HG03432 (cell line): ENCODE data around the gene CNDP1.
"Not testable (repeated sequence)": the region's sequence is repeated elsewhere in the genome, so short reads cannot be mapped to it uniquely, and the experiment has no call there.

ENCODE experiments used
- ATAC-seq: cut with Tn5 transposase; IDR thresholded peaks from one replicate; pipeline ENCODE4 v1.9.1; 2021; ENCODE audit warnings: mild to moderate bottlenecking, moderate library complexity; ENCODE audit not compliant: unreplicated experiment

Gene CNDP1

DNA sequence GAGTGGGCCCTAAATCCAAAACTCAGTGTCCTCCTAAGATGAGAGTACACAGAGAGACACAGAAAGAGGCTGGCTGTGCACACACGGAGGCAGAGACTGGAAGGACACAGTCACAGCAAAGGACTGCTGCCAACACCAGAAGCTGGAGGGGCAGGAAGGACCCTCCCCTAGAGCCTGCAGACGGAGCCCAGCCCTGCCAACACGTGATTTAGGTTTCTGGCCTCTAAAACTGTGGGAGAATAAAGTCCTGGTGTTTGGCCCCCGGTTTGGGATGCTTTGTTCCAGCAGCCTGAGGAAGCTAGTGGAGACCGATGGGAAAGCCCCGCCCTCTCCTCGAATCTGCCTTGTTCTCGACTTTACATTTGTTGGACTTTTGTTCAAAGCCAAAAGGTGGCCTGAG is 10.6 kb downstream of the CNDP1 start:
- ATAC-seq, result no peak

DNA sequence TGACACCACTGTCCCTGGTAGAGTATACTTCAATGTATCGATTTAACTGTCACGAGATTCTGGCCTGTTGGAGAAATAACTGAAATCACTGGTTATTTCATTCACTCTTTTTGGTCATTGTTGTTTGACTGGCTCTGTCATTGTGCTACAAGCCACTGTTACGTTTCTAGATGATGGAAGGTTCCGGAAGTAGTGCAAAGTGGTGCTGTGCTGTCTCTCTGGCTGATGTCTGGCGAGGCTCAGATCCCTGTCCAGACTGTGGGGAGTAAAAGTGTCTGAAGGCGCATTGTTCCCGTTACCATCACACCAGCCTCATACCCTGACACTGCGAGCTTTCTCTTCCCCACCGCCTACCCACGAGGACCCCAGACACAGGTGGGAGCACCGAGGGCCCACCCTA is 11.7 kb downstream of the CNDP1 start:
- no peak for ATAC-seq

DNA sequence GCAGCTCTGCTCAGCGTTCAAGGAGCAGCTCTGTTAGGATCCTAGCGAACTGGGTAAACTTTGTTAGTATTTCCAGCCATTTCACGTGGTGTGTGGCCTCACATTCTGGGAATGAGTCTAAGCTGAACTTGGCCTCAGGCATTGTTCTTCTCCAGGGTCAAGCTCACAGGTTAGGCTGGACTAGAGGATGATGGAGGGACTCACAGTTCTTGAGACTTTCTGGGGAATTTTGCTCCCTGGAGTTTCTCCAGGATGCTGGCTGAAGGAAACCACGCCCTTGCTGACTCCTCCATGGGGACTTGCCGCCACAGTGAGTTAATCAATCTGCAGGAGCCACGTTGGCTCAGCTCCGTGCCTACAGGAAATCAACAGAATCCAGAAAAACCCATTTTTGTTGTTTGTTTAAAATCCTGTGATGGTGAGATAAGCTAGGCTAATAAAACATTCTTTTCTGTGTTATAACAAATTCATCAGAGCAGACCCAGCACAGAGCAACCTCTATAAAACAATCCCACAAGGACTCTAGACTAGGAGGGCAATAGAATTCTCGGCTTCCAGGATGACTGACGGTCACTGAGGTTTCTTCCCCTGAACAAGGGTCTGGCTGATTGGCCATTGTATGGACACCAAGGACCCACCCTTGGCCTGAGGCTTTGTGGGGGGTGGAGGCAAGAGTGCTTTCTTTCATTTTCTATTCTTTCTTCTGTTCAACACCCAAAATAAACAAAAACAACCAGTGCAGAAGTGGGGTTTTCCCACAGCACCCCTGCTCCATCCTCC is 12.6 kb downstream of the CNDP1 start:
- no peak for ATAC-seq

DNA sequence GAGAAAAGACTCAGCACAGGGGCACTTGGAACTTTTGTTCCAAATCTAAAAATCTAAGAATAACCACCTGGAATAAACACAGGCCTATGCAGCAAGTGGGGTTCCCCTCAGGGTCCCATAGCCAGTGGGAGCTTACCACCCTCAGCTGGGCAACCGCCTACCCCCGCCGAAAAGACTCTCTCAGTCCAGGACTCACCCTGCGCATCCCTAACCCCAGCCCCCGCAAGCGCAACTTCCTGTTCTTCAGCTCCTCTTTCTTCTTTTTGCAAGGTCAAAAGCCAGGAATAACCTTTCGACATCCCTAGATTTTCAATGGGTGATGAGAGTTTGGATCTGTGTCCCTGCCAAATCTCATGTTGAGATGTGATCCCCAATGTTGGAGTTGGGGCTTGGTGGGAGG is 13.6 kb downstream of the CNDP1 start:
- no peak for ATAC-seq

DNA sequence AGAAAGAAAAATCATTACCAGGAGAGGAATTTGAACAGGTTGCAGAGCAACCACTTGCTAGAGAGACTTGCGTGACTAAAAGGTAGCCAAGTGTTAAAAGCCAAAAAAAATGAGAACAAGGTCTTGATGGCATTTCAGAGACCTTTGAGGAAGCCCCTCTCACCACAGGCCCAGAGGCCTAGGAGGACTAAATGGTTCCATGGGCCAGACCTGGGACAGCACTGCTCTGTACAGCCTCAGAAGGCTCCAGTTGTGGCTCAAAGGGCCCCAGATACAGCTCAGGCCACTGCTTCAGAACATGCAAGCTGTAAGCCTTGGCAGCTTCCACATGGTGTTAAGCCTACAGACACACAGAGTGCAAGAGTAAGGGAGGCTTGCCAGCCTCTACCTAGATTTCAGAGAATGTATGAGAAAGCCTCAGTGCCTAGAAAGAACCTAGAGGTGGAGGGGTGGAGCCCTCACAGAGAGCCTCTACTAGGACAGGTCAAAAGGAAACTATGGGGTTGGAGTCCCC is 15.3 kb downstream of the CNDP1 start:
- no peak for ATAC-seq

DNA sequence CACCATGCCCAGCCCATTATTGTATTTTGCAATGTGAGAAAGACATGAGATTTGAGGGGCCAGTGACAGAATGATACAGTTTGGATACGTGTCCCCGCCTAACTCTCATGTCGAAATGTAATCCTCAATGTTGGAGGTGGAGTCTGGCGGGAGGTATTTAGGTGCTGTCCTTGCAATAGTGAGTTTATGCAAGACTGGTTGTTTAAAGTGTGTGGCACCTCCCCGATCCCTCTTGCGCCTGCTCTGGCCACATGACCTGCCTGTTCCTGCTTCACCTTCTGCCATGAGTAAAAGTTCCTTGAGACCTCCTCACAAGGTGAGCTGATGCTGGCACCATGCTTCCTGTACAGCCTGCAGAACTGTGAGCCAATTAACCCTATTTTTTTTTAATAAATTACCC is 16.6 kb downstream of the CNDP1 start:
- ATAC-seq, result no peak

DNA sequence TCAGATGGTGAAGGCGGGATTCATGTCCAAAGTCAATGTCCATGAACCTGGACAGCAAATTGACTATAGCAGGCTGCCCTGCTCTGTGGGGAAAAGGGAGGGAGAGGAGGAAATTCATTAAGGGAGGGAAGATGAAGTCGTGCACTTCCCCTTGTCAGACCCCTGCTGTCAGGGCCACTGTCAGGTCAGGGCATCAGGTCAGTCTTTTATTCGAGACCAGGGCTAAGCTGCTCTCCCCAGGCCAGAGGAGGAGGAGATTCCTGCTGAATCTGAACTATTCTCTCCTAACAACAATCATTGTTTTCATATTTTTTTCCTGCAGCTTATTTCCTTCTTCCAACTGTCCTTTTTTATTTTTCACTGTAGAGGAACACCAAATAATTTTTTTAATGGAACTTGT is 17.2 kb downstream of the CNDP1 start:
- no peak for ATAC-seq

DNA sequence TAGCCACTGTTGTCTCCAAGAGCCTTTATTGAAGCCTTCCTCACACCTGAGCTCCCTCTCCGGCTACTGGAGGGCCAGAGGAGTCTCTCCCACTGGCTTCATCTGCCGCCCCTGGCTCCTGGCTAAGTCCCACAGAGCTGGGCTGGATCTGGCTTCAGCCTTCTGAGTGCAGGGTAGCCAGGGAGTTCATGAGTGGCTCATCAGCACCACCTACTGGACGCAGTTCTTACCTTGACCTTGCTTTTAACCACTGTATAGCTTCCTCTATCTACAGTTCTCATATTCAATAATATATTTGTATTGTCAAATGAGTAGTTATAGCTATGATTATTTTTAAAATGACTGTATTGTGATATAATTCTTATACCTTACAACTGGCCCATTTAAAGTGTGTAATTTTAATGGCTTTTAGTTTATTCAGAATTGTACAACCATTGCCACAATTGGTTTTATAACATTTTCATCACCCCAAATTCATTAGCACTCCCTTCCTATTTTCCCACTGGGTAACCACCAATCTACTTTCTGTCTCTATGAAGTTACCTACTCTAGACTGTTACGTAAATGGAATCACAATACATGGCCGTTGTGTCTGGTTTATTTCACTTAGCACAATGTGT is 17.7 kb downstream of the CNDP1 start:
- ATAC-seq, result peak; percentile 99

DNA sequence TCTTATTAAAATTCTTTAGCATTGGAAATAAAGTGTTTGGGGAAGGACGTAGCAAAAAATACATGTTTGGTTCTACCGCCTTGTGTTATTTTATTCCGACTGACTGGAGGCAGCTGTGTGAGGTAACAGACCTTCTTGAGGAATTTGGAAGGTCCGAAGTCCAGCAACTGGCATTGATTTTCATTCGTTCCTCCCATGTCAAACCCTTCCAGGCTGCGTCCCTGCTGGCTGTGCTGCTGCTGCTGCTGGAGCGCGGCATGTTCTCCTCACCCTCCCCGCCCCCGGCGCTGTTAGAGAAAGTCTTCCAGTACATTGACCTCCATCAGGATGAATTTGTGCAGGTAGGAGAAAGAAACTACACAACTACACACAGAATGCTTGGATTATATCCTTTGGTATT is 21.8 kb downstream of the CNDP1 start:
- ATAC-seq, result no peak

DNA sequence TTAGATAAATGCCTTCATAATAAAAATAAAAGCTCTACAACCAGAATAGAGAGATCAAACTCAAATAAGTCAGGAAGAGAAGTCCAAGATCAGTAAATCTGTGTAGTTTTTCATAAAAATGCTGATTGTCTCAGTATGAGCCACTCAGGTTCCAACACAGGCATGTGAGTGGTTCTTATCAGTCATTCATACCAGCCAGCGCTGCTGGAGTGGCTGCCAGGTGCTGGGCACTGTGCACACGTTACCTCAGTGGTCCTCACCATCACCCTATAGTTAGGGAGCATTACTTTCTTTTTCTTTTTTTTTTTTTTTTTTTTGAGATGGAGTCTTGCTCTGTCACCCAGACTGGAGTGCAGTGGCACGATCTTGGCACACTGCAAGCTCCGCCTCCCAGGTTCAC is 23.8 kb downstream of the CNDP1 start:
- ATAC-seq, result no peak

DNA sequence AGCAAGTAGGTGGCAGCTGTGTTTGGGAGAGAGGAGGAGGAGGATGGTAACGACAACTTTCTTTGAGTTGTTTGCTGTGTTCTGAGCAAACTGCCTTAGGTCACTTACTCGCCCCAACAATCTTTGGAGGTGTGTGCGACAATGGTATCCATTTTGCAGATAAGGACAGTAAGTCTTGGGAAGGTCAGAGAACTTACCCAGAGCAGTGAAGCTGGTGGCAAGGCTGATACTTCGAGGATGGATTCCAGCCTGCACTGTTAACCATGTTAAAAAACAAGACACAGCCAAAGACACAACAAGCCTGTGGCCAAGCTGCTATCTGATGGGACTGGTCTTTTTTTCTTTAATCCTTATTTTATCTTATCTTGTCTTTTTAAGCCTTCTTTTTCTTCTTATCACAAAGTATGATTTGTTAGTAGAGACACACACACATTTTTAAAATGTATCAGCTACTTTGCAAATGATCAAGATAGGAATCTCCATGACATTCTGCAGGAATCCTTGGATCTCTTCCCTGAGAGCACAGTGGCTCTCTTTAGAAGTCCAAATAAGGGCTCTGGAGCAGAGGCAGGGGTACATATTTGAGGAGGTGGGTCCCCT is 27.9 kb downstream of the CNDP1 start:
- no peak for ATAC-seq

DNA sequence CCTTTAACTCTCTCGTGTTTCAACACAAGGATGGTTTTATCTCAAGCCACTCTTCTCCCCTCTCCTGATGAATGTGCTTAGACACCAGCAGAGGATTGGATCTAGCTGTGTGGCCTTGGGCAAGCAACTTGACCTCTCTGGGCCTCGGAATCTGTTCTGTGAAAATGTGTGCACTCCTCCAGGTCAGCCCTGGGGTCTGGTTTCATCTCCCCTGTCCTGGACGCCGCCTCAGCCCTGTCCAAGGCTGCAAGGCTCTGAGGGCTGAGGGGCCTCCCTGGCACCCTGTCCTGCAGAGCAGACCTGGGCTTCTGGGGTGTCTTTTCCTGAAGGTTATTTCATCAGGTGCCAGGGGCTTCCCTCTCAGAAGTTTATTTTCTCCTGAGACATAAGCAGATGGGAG is 28.5 kb downstream of the CNDP1 start:
- ATAC-seq, result no peak

DNA sequence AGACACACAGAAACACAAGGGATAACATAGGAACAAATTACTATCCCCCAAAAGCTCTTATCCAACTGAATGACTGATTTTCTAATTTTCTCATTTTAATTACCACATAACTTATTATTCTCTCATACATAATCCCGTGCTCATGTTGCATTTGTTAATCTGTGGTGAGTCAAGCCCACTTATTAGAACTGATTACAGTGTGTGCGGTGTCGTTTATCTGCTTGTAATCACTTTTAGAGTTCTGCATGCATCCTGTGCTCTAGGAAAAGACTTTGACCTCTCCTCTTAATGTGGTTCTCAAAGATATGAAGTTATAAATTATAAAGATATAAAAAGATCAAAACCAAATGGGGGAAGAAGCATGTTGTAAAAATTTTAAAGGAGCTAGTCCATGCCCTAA is 29.7 kb downstream of the CNDP1 start:
- ATAC-seq, result no peak

DNA sequence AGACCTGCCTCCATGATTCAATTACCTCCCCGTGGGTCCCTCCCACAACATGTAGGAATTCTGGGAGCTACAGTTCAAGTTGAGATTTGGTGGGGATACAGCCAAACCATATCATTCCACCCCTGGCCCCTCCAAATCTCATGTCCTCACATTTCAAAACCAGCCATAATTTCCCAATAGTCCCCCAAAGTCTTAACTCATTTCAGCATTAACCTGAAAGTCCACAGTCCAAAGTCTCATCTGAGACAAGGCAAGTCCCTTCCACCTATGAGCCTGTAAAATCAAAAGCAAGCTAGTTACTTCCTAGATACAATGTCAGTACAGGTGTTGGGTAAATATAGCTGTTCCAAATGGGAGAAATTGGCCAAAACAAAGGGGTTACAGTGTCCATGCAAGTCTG is 30.9 kb downstream of the CNDP1 start:
- not testable (repeated sequence) for ATAC-seq

DNA sequence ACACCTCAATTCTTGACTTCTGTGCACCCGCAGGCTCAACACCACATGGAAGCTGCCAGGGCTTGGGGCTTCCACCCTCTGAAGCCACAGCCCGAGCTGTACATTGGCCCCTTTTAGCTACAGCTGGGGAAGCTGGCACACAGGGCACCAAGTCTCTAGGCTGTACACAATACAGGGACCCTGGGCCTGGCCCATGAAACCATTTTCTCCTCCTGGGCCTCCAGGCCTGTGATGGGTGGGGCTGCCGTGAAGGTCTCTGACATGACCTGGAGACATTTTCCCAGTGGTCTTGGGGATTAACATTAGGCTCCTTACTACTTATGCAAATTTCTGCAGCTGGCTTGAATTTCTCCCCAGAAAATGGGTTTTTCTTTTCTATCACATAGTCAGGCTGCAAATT is 31.7 kb downstream of the CNDP1 start:
- ATAC-seq, result not testable (repeated sequence)

DNA sequence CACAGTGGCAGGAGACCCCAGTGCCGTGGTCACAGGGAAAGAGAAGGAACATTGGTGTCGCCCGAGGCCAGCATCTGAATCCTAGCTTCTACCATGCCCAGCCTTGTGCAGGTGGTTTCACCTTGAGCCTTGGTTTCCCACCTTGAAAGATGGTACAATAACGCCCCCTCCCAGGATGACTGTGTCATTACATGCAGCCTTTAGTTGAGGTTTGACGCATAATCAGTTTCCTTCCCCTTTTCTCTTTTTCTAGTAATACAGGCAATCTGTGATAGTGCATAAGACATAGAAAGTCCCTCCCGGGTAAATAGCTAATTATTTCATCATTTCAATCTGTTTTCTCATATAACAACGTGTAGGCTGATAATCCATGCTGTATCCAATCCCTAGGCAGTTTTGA is 33.5 kb downstream of the CNDP1 start:
- no peak for ATAC-seq

DNA sequence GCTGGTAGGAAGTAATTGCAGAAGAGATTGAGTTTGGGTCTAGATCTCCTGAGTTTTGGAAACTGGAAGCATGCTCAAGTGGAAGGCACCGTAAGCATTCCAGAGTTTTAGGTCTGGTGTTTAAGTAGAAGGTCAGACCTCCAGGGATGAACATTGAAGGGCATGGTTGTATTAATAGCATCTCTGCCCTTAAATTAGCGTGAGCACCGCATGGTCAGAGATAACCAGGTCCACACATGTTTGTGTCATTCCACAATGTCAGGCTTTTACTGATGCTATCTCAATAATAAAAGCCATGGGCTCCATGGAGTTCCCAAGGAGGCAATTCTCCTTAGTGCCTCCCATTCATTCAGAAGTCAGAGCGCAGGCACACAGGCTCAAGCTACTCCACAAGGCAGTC is 35.1 kb downstream of the CNDP1 start:
- ATAC-seq, result no peak

DNA sequence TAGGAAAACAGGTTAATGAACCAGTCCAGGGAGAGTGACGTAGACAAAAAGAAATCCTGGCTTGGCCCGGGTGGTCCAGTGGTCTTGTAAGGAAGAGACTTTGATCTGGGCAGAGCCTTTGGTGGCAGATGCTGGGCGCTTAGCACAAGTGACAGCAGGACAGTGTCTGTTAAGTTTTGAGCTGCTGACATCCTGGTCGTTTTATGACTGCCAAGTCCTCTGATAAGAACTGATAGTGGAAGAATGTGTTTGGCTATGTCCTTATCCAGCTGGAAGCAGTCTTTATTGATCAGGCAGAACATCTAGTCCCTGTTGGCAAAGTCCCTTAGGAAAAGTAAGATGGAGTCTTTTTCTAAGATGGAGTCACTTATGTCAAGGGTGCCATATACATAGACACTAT is 36.0 kb downstream of the CNDP1 start:
- no peak for ATAC-seq

DNA sequence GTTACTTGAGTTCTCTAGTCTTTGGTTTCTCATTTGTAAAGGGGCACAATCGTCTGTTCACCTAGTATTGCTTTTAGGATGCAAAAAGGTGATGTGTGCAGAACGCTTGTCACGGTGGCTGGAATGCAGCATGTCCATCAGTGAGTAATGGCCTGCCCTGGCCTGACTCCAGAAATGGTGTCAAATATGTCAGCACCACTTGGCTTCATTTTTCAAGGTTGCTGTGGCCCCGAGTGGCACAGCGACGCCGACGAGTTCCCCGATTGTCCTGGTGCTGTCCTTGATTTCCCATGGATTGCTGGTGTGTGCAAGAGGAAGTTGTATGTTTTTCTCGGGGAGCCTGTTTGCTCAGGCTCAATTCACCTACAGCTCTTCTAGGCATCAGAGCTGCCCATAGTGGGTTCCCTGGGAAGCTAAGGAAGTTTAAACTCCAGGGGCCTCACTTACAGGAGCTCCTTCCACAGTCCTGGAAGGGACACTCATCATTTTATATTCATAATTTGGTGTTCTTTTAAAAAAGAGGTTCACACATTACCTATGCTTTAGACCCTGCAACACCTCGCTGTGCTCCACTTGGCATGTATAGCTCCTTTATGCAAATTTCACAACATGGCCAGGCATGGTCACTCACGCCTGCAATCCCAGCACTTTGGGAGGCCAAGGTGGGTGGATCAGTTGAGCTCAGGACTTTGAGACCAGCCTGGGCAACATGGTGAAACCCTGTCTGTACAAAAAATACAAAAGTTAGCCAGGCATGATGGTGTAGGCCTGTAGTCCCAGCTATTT is 37.8 kb downstream of the CNDP1 start:
- ATAC-seq, result no peak

DNA sequence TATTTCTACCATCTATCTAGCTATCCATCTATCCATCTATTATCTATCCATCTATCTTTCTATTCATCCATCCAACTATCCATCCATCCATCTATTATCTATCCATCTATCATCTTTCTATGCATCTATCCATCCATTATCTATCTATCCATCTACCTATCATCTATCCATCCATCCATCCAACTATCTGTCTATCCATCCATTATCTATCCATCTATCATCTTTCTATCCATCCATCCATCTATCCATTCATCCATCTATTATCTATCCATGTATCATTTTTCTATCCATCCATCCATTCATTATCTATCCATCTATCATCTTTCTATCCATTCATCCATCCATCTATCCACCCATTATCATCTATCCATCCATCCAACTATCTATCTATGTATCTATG is 38.8 kb downstream of the CNDP1 start:
- no peak for ATAC-seq

DNA sequence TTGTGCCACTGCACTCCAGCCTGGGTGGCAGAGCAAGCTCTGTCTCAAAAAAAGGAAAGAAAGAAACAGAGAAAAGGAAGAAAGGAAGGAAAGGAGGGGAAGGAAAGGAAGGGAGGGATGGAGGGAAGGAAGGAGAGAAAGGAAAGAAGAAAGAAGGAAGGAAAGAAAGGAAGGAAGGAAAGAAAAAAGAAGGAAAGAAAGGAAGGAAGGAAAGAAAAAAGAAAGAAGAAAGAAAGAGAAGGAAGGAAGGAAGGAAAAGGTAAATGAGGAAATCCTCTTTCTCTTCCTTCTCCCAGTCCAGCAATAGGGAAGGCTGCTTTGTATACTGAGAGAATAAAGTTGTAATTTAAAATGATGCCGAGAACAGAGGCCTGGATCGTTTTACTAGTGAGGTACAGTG is 40.6 kb downstream of the CNDP1 start:
- ATAC-seq, result no peak
